GM19463 (cell line): ENCODE data around the gene DPH2.

Experiments
- ATAC-seq: cut with Tn5 transposase; IDR thresholded peaks from one replicate; pipeline ENCODE4 v1.9.1; 2021; ENCODE audit warnings: mild to moderate bottlenecking, moderate library complexity; ENCODE audit not compliant: unreplicated experiment

Gene DPH2

GRCh38 chr1:43965316-43965715 is 4.5 kb upstream of the DPH2 start:
- no peak for ATAC-seq

- no peak for ATAC-seq
These were observed 1.4 kb upstream of the DPH2 start for GRCh38 chr1:43968348-43968948.

DNA sequence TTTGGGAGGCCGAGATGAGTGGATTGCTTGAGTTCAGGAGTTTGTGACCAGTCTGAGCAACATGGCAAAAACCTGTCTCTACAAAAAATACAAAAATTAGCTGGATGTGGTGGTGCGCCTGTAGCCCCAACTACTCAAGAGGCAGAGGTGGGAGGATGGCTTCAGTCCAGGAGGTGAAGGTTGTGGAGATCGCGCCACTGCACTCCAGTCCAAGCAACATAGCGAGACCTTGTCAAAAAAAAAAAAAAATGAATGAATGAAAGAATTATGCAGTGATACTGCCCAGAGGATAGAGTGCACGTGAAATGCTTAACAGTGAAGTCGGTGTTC is 429 bp upstream of the DPH2 start:
- ATAC-seq = no peak

DNA sequence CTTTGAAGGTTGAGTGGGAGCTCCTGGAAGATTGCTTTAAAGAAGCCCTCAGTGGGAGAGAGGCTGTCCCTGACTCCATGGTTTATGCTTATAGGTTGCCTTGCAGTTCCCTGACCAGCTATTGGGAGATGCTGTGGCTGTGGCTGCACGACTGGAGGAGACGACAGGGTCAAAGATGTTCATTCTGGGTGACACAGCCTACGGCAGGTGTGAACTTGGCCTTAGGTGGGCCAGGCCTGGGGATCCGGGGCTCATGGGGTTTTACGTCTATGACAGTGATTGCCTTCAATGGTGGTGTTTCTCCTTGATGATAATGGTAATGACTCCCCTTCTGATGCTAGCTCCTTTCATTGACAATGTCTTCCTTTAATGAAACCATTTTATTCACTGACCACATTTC is 692 bp downstream of the DPH2 start:
- no peak for ATAC-seq

DNA sequence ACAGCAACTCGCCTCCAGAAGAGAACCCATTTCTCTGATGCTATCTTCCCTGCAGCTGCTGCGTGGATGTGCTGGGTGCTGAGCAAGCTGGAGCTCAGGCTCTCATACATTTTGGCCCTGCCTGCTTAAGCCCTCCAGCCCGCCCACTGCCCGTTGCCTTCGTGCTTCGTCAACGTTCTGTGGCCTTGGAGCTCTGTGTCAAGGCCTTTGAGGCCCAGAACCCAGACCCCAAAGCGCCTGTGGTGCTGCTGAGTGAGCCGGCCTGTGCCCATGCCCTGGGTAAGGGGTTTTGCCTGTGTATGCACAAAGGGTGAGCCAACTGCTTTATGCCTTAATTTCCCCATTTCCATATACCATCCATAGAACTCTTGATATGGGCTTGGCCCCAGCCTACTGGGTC is 1.1 kb downstream of the DPH2 start:
- ATAC-seq = no peak

GRCh38 chr1:43971336-43971980 is 1.6 kb downstream of the DPH2 start:
- ATAC-seq = no peak

- no peak for ATAC-seq
These were observed 4.2 kb downstream of the DPH2 start for GRCh38 chr1:43973981-43974442.

DNA sequence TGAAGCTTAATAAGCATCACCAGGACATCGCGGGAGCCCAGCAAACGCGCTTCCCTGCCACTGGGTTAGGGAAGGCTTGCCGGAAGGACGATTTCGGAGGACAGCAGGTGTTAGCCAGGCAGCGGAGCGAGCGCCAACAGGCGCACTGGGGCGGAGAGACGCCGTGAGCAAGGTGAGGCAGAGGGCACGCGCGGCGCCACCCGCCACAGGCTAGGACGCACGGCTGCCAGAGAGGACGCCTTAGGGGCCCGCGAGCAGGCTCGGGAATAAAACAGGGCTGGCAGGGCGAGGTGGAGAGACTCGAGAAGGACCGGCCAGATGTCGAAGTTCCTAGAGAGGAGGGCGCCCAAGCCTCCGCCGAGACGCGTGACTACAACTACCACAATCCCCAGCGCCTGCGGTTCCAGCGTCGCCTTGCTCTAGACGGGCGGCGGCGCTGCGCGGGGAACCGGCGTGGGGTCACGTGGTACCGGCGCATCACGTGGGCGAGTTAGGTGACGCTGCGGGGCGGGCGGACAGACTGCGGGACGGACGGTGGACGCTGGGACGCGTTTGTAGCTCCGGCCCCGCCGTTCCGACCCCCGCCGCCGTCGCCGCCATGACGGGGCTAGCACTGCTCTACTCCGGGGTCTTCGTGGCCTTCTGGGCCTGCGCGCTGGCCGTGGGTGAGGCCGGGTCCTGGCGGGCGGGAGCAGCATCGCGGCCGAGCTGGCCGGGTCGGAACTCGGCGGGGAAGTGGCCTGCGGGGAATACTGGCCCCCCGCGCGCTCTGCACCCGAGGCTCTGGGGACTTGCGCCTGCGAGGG is 4.8 kb downstream of the DPH2 start, which contains the start of gene ATP6V0B:
Gene ATP6V0B, plus strand, starts transcription at position 518 of the 806 bp plus-strand sequence. Its CDS starts 81 bp downstream, at position 599.
- ATAC-seq = peak; percentile 60

- no peak for ATAC-seq
These were observed 5.6 kb downstream of the DPH2 start for GRCh38 chr1:43975249-43975961.

DNA sequence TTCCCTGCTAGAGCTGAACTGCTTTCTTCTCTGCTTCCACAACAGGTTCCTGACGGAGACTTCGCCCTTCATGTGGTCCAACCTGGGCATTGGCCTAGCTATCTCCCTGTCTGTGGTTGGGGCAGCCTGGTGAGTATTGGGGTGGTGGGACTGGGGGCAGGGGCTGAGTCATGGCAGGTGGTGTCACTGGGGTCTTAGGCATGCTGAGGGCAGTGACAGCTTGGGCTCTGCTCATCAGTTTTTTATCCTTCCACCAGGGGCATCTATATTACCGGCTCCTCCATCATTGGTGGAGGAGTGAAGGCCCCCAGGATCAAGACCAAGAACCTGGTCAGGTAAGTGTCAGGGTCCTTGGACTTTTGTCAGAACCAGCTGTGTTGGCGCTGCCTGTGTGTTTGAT is 6.2 kb downstream of the DPH2 start:
- ATAC-seq = no peak

- no peak for ATAC-seq
These were observed 7.1 kb downstream of the DPH2 start for GRCh38 chr1:43976890-43977289.

- no peak for ATAC-seq
These were observed 7.8 kb downstream of the DPH2 start for GRCh38 chr1:43977376-43978263.

GRCh38 chr1:43978264-43978550 is 8.4 kb downstream of the DPH2 start:
- no peak for ATAC-seq

GRCh38 chr1:43978551-43979260 is 8.9 kb downstream of the DPH2 start, which contains the start of gene B4GALT2:
B4GALT2 (plus strand) TSS chr1:43979210; CDS start chr1:43981161, 1,951 bp downstream.
- no peak for ATAC-seq

DNA sequence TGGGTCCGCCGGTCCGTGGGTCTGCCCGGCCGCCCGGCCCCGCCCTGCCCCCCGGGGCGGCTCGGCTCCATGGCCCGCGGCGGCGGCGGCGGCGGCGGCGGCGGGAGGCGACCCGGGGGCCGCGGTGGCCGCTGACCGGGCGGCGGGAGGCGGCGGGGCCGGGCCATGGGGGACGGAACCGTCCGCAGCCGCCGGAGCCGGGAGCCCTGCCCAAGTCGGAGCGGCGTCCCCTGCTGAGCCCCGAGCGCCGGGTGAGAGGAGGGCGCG is 9.4 kb downstream of the DPH2 start:
- ATAC-seq = no peak

GRCh38 chr1:43979528-43980254 is 9.9 kb downstream of the DPH2 start:
- ATAC-seq = no peak

GRCh38 chr1:43980255-43981134 is 10.7 kb downstream of the DPH2 start:
- no peak for ATAC-seq

GRCh38 chr1:43981135-43981491 is 11.3 kb downstream of the DPH2 start:
- no peak for ATAC-seq

GRCh38 chr1:43981636-43982035 is 11.8 kb downstream of the DPH2 start:
- no peak for ATAC-seq
